Keratinocyte (primary cell): Measurements from ENCODE around the gene KCNB1. TPM values are rescaled to one million over a fixed set of nuclear protein-coding genes. Genes with fewer than 3 reads are reported as not detected.
A peak's percentile ranks its signal among the peaks of the same experiment; 100 is the strongest.

Source experiments
- DNase-seq: peaks from one replicate; pipeline ENCODE4 v3.0.0-alpha.2; 2011; ENCODE audit warnings: low read depth, missing footprints, low spot score
- FAIRE-seq: peaks from 2 replicates; lab custom pipeline; 2011; peaks lifted over from hg19 to GRCh38; lab: Jason Lieb, UNC
- H2AFZ ChIP-seq: 2 replicates; pipeline ENCODE4 v1.6.0; 2012; ENCODE audit warnings: low read length, control low read depth, inconsistent platforms; ENCODE audit not compliant: control insufficient read depth
- H3K27ac ChIP-seq: 2 replicates; pipeline ENCODE4 v1.5.1; 2011; ENCODE audit warnings: low read length; ENCODE audit not compliant: control insufficient read depth, insufficient read depth
- H3K27me3 ChIP-seq: 3 replicates; pipeline ENCODE4 v1.6.0; 2011; ENCODE audit warnings: low read length; ENCODE audit not compliant: control insufficient read depth, insufficient read depth; ENCODE audit errors: extremely low read depth
- H3K36me3 ChIP-seq, 2 experiments: 2 replicates in 1 of 2; 3 replicates in 1 of 2; pipeline ENCODE4 v1.5.1; 2011; ENCODE audit warnings: low read length in 2 of 2, mild to moderate bottlenecking in 1 of 2; ENCODE audit not compliant: control insufficient read depth in 2 of 2, insufficient read depth in 2 of 2; ENCODE audit errors: extremely low read depth in 1 of 2
- H3K4me1 ChIP-seq: 3 replicates; pipeline ENCODE4 v1.5.1; 2011; ENCODE audit warnings: low read length; ENCODE audit not compliant: control insufficient read depth, insufficient read depth; ENCODE audit errors: extremely low read depth
- H3K4me2 ChIP-seq: 3 replicates; pipeline ENCODE4 v1.6.0; 2011; ENCODE audit warnings: low read depth, low read length; ENCODE audit not compliant: control insufficient read depth, insufficient read depth; ENCODE audit errors: extremely low read depth
- H3K4me3 ChIP-seq, 3 experiments: fragments of 200-600 bp in 1 of 3; sonication (generic) in 1 of 3; 2 replicates in 2 of 3; 3 replicates in 1 of 3; pipeline ENCODE4 v1.5.1; 2011 to 2016; ENCODE audit warnings: low read length in 3 of 3, mild to moderate bottlenecking in 3 of 3, control low read depth in 2 of 3, inconsistent platforms in 1 of 3, low read depth in 1 of 3, mixed read lengths in 1 of 3, mixed run types in 1 of 3, moderate library complexity in 1 of 3; ENCODE audit not compliant: control insufficient read depth in 2 of 3, insufficient read depth in 2 of 3; ENCODE audit errors: extremely low read depth in 1 of 3
- H3K79me2 ChIP-seq: 2 replicates; pipeline ENCODE4 v1.6.0; 2012; ENCODE audit warnings: low read length; ENCODE audit not compliant: control insufficient read depth, insufficient read depth
- H3K9ac ChIP-seq: 3 replicates; pipeline ENCODE4 v1.6.0; 2011; ENCODE audit warnings: low read length; ENCODE audit not compliant: control insufficient read depth, insufficient read depth; ENCODE audit errors: extremely low read depth
- H3K9me1 ChIP-seq: 3 replicates; pipeline ENCODE4 v1.6.0; 2011; ENCODE audit warnings: low read length; ENCODE audit not compliant: control insufficient read depth, insufficient read depth; ENCODE audit errors: extremely low read depth
- H3K9me3 ChIP-seq: 2 replicates; pipeline ENCODE4 v1.5.1; 2012; ENCODE audit warnings: low read depth, low read length; ENCODE audit not compliant: control insufficient read depth
- H4K20me1 ChIP-seq: 3 replicates; pipeline ENCODE4 v1.6.0; 2011; ENCODE audit warnings: low read length; ENCODE audit not compliant: control insufficient read depth, insufficient read depth; ENCODE audit errors: extremely low read depth
- EZH2 ChIP-seq: IDR thresholded peaks from one replicate; pipeline ENCODE4 v1.6.1; 2012; ENCODE audit warnings: inconsistent platforms, mild to moderate bottlenecking, low read length, moderate library complexity
- dilution Hi-C: fragments of 300-500 bp; cut with MboI; formaldehyde crosslinking; loops from one replicate; pipeline ENCODE4 v1.7.0; 2020; ENCODE audit warnings: low sequenced_read_pairs; ENCODE audit not compliant: extremely low pct_ligation_motif_present
- polyA plus RNA-seq, 5 experiments: library from polyadenylated mRNA; depleted of rRNA in 3 of 5; stranded (reverse) in 3 of 5; stranded (forward) in 1 of 5; unstranded in 1 of 5; fragments of >200 nt; gene quantifications; 1 replicate in 1 of 5; 2 replicates in 3 of 5; 3 replicates in 1 of 5; pipeline versions ENCODE4 v1.2.1 to v1.2.3, GENCODE V29; 2011 to 2012; ENCODE audit warnings: missing spikeins in 2 of 5, low read depth in 1 of 5, low replicate concordance in 1 of 5
- TF ChIP-seq, protein P1 (sequence below), 3 experiments: IDR thresholded peaks in 1 of 3; conservative IDR thresholded peaks in 1 of 3; optimal IDR thresholded peaks in 1 of 3; 2 replicates in 2 of 3; 3 replicates in 1 of 3; pipeline versions ENCODE3 to v1.5.1; 2011; ENCODE audit warnings: low read length in 3 of 3, mild to moderate bottlenecking in 3 of 3, moderate library complexity in 2 of 3, control low read depth in 1 of 3, inconsistent platforms in 1 of 3; ENCODE audit not compliant: insufficient read depth in 2 of 3; ENCODE audit errors: extremely low read depth in 1 of 3

The KCNB1 gene
- polyA plus RNA-seq, 1 donor (not counting 4 experiments of a cell fraction or from before 2014, with no cell fraction given), result not detected

DNA sequence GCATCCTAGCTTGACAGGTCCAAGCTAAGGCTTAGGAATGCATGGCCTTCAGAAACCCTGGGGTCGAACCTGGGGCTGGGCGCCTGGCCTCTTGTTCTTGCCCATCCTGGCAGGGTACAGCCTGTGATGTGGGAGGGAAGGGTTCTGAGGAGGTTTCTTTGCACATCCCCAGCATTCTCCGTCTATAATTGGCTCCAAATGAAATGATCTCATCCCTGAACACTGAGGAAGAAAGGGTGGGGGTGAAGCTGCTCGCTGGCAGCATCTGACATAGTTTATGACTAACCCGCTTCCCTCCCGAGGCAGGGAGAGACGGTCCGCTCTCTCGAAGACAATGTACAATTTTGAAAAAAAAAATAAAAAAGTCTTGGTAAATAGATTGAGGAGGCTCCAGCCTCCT, 137.5 kb downstream of the KCNB1 start:
- Histone ChIP-seq H3K27ac (peak overlapping the region; percentile 67), H3K36me3 (no peaks in the 10 kb centered on the region), H3K79me2 (no peaks in the 10 kb centered on the region), H3K9me3 (no peaks in the 10 kb centered on the region), H2AFZ (peak overlapping the region; percentile 52), H3K9me1 (no peaks in the 10 kb centered on the region), H3K4me2 (peak overlapping the region; percentile 92), H3K9ac (peak overlapping the region; percentile 55), H3K4me3 (peak overlapping the region in 2 of 3 experiments; percentile 30 to 44), H3K27me3 (no peaks in the 10 kb centered on the region), H3K4me1 (peaks cover 16% of the 10 kb centered on the region), H4K20me1 (no peaks in the 10 kb centered on the region)
- TF ChIP-seq, protein P1, sequence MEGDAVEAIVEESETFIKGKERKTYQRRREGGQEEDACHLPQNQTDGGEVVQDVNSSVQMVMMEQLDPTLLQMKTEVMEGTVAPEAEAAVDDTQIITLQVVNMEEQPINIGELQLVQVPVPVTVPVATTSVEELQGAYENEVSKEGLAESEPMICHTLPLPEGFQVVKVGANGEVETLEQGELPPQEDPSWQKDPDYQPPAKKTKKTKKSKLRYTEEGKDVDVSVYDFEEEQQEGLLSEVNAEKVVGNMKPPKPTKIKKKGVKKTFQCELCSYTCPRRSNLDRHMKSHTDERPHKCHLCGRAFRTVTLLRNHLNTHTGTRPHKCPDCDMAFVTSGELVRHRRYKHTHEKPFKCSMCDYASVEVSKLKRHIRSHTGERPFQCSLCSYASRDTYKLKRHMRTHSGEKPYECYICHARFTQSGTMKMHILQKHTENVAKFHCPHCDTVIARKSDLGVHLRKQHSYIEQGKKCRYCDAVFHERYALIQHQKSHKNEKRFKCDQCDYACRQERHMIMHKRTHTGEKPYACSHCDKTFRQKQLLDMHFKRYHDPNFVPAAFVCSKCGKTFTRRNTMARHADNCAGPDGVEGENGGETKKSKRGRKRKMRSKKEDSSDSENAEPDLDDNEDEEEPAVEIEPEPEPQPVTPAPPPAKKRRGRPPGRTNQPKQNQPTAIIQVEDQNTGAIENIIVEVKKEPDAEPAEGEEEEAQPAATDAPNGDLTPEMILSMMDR (optimal IDR thresholded peaks at IDR 0.05 in 1 of 3, IDR thresholded peaks at IDR 0.05 in 1 of 3, conservative IDR thresholded peaks at IDR 0.05 in 1 of 3; ENCODE audit: extremely low read depth in 1 of 3, insufficient read depth in 2 of 3, low read length in 3 of 3), result no peak
- TF ChIP-seq EZH2, result no peak
- peak; percentile 65 for DNase-seq
- dilution Hi-C loops, result no loop called here
- FAIRE-seq, result peak; percentile 90

DNA sequence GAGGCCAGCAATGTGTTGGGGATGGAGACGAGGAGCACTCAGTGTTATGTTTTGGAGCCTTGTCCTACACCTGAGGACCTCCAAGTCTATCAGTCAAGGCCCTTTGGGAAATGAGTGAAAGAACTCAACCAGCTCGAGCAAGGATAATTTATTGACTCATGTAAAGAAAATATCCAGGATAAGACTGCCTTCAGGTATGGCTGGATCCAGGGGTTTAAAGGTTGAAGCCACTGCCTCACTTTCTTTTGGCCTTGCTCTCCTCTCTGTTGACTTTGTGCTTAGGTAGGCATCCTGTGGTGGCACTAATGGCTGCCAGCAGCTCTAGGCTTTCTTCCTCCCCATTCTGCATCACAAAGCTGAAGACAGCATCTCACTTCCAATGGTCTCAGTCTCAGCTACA, 138.3 kb downstream of the KCNB1 start:
- H3K9me3 ChIP-seq, result no peaks in the 10 kb centered on the region
- H4K20me1 ChIP-seq, result no peaks in the 10 kb centered on the region
- no peak for TF ChIP-seq EZH2
- peaks cover 16% of the 10 kb centered on the region for H3K4me1 ChIP-seq
- no peak overlapping the region for H3K27ac ChIP-seq
- H2AFZ ChIP-seq, result no peak overlapping the region
- H3K79me2 ChIP-seq, result no peaks in the 10 kb centered on the region
- no peak for DNase-seq
- no peak overlapping the region for H3K4me3 ChIP-seq
- no peaks in the 10 kb centered on the region for H3K27me3 ChIP-seq
- dilution Hi-C loops, result no loop called here
- FAIRE-seq, result no peak
- no peak overlapping the region for H3K9ac ChIP-seq
- H3K36me3 ChIP-seq, result no peaks in the 10 kb centered on the region
- H3K4me2 ChIP-seq, result no peak overlapping the region
- no peaks in the 10 kb centered on the region for H3K9me1 ChIP-seq

DNA sequence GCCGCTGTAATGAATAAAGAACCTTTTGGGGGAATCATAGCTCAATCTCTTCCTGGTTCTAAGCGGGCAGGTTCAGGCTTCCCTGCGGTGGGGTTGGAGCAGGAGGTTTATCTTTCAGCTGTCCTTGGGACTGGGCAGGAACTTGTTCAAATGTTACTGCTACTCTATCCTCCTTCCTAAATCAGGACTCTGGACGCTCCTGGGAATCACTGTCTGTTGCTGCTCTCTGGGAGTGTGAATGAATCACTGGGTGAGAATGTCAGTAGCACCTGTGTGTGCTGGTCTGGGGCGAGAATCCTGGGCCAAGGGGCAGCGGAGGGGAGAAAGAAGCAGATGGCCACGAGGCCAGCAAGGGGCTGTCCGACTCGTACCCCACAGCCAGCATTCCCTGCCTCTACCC, 139.2 kb downstream of the KCNB1 start:
- no peak for DNase-seq
- H3K9me3 ChIP-seq, result no peaks in the 10 kb centered on the region
- no peak overlapping the region for H2AFZ ChIP-seq
- dilution Hi-C loops, result no loop called here
- no peak for FAIRE-seq
- peaks cover 16% of the 10 kb centered on the region for H3K4me1 ChIP-seq
- no peak overlapping the region for H3K9ac ChIP-seq
- no peak overlapping the region for H3K4me3 ChIP-seq
- H3K36me3 ChIP-seq, result no peaks in the 10 kb centered on the region
- no peak overlapping the region for H3K27ac ChIP-seq
- no peaks in the 10 kb centered on the region for H3K9me1 ChIP-seq
- H3K27me3 ChIP-seq, result no peaks in the 10 kb centered on the region
- no peak overlapping the region for H3K4me2 ChIP-seq
- H3K79me2 ChIP-seq, result no peaks in the 10 kb centered on the region
- no peaks in the 10 kb centered on the region for H4K20me1 ChIP-seq
- TF ChIP-seq EZH2, result no peak
- TF ChIP-seq, protein P1 (optimal IDR thresholded peaks at IDR 0.05 in 1 of 3, IDR thresholded peaks at IDR 0.05 in 1 of 3, conservative IDR thresholded peaks at IDR 0.05 in 1 of 3; ENCODE audit: extremely low read depth in 1 of 3, insufficient read depth in 2 of 3, low read length in 3 of 3), result no peak
